SJCRH30 (cell line): ENCODE results near the gene PCDHAC2. TPM values are rescaled to one million over a fixed set of nuclear protein-coding genes. Genes with fewer than 3 reads are reported as not detected.

Experiments used
- DNase-seq, 2 experiments: peaks; one replicate each; pipeline ENCODE4 v3.0.0-alpha.2; 2015 to 2020
- H3K27ac ChIP-seq: fragments of 250-450 bp; sonication (Bioruptor Pico); 2 replicates; pipeline ENCODE4 v1.5.1; 2020; ENCODE audit warnings: mild to moderate bottlenecking, moderate library complexity
- H3K27me3 ChIP-seq: fragments of 250-450 bp; sonication (Bioruptor Pico); 2 replicates; pipeline ENCODE4 v1.5.1; 2020; ENCODE audit warnings: mild to moderate bottlenecking, moderate library complexity
- H3K36me3 ChIP-seq: fragments of 250-450 bp; sonication (Bioruptor Pico); 2 replicates; pipeline ENCODE4 v1.5.1; 2020; ENCODE audit warnings: mild to moderate bottlenecking, moderate library complexity
- H3K4me1 ChIP-seq: fragments of 250-450 bp; sonication (Bioruptor Pico); 2 replicates; pipeline ENCODE4 v1.5.1; 2020; ENCODE audit warnings: mild to moderate bottlenecking, moderate library complexity
- H3K4me3 ChIP-seq: fragments of 250-450 bp; sonication (Bioruptor Pico); 2 replicates; pipeline ENCODE4 v1.5.1; 2020; ENCODE audit warnings: mild to moderate bottlenecking, moderate library complexity
- H3K9me3 ChIP-seq: fragments of 250-450 bp; sonication (Bioruptor Pico); replicated peaks from 2 replicates; pipeline ENCODE4 v1.5.1; 2020; ENCODE audit warnings: mild to moderate bottlenecking, moderate library complexity
- total RNA-seq: library from RNA; depleted of rRNA; stranded (reverse); fragments of >200 nt; shearing (Covaris generic); gene quantifications from 2 replicates; pipeline ENCODE4 v1.2.3, GENCODE V29; 2014; rRNA removed

The PCDHAC2 gene, protein sequence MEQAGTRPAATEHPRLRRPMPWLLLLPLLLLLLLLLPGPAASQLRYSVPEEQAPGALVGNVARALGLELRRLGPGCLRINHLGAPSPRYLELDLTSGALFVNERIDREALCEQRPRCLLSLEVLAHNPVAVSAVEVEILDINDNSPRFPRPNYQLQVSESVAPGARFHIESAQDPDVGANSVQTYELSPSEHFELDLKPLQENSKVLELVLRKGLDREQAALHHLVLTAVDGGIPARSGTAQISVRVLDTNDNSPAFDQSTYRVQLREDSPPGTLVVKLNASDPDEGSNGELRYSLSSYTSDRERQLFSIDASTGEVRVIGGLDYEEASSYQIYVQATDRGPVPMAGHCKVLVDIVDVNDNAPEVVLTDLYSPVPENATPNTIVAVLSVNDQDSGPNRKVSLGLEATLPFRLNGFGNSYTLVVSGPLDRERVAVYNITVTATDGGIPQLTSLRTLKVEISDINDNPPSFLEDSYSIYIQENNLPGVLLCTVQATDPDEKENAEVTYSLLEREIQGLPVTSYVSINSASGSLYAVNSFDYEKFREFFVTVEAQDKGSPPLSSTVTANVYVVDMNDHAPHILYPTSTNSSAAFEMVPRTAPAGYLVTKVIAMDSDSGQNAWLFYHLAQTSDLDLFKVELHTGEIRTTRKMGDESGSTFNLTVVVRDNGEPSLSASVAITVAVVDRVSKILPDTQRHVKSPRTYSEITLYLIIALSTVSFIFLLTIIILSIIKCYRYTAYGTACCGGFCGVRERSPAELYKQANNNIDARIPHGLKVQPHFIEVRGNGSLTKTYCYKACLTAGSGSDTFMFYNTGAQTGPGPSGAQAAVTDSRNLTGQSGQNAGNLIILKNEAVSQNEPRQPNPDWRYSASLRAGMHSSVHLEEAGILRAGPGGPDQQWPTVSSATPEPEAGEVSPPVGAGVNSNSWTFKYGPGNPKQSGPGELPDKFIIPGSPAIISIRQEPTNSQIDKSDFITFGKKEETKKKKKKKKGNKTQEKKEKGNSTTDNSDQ
- total RNA-seq = 0.08 TPM in 1 of 2 replicates, not detected in the other

DNA sequence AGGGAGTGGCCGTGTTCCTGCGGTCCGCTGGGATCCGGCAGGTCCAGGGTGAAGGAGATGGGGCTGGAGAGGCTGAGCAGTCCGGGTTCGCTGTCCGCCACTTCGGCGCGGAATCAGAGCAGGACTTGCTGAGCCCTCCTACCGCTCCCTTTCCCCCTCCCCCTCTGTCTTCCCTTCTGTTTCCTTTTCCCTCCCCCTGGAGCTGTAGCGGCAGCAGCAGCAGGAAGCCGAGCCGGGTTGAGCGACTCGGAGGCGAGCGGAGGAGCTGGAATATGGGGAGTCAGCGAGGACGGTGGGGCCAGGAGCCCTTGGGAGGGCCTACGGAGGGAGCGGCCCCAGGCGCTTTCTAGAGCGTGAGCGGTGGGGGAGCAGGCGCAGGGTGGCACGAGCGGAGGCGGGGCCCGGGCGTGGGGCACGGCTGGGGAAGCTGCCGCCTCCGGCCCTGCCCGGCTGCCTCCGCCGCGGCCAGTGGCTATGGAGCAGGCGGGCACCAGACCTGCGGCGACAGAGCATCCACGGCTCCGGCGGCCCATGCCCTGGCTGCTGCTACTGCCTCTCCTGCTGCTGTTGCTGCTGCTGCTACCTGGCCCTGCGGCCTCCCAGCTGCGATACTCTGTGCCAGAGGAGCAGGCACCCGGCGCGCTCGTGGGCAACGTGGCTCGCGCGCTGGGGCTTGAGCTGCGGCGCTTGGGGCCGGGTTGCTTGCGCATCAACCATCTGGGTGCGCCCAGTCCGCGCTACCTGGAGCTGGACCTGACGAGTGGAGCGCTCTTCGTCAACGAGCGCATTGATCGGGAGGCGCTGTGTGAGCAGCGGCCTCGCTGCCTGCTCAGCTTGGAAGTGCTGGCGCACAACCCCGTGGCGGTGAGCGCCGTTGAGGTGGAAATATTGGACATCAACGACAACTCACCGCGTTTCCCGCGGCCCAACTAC is at the start of gene PCDHAC2:
Gene PCDHAC2, plus strand, starts transcription at position 184 of the 933 bp plus-strand sequence. Its CDS starts 291 bp downstream, at position 475.
- H3K27me3 ChIP-seq = no peaks in the 10 kb centered on the region
- no peak within 1 kb of the TSS for H3K27ac ChIP-seq
- no peak within 1 kb of the TSS for H3K4me3 ChIP-seq
- DNase-seq = no peak
- no peaks in the 10 kb centered on the region for H3K4me1 ChIP-seq
- H3K9me3 ChIP-seq = no peaks in the 10 kb centered on the region
- no peaks in the 10 kb centered on the region for H3K36me3 ChIP-seq

DNA sequence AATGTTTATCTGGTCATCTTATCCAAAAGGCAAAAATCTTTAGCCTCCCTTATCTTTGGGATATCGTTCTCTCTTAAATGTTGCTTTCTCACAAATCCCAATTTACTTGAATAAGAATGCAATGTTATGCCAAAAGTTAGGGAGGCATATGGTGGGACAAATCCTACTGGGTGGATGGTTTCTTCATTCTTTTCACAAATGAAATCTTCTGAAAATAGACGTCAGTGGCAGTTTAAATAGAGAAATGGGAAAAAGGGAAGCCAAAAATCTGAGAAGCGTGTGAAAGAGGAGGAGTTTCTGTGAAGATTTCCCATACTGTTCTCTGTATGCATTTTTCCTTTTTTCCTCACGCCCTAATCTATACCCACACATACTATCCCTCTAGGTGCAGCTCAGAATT is 42.7 kb upstream of the PCDHAC2 start:
- Histone ChIP-seq H3K27me3 (no peaks in the 10 kb centered on the region), H3K4me3 (no peak overlapping the region), H3K36me3 (no peaks in the 10 kb centered on the region), H3K27ac (no peak overlapping the region), H3K4me1 (no peaks in the 10 kb centered on the region), H3K9me3 (no peaks in the 10 kb centered on the region)
- DNase-seq = no peak

GRCh38 chr5:140925806-140926442 is 40.4 kb upstream of the PCDHAC2 start, which contains the start of gene PCDHAC1:
Gene PCDHAC1, plus strand, starts transcription at chr5:140926299. Its CDS starts 594 bp downstream, at chr5:140926893.
- no peak within 1 kb of the TSS for H3K4me3 ChIP-seq
- no peak for DNase-seq
- H3K9me3 ChIP-seq = no peaks in the 10 kb centered on the region
- H3K27ac ChIP-seq = no peak within 1 kb of the TSS
- H3K27me3 ChIP-seq = no peaks in the 10 kb centered on the region
- no peaks in the 10 kb centered on the region for H3K4me1 ChIP-seq
- no peaks in the 10 kb centered on the region for H3K36me3 ChIP-seq

- H3K27ac ChIP-seq = no peak overlapping the region
Measured at GRCh38 chr5:140926443-140927227, 39.6 kb upstream of the PCDHAC2 start.

GRCh38 chr5:140927228-140927573 is 39.1 kb upstream of the PCDHAC2 start:
- Histone ChIP-seq H3K27ac (no peak overlapping the region), H3K36me3 (no peaks in the 10 kb centered on the region), H3K4me3 (no peak overlapping the region), H3K27me3 (no peaks in the 10 kb centered on the region), H3K4me1 (no peaks in the 10 kb centered on the region), H3K9me3 (no peaks in the 10 kb centered on the region)
- no peak for DNase-seq

More at GRCh38 chr5:140926443-140927227, 39.6 kb upstream of the PCDHAC2 start:
- no peaks in the 10 kb centered on the region for H3K27me3 ChIP-seq
- no peaks in the 10 kb centered on the region for H3K9me3 ChIP-seq
- no peak for DNase-seq
- no peak overlapping the region for H3K4me3 ChIP-seq
- no peaks in the 10 kb centered on the region for H3K4me1 ChIP-seq
- H3K36me3 ChIP-seq = no peaks in the 10 kb centered on the region

GRCh38 chr5:140934964-140935606 is 31.2 kb upstream of the PCDHAC2 start:
- H3K36me3 ChIP-seq = no peaks in the 10 kb centered on the region
- H3K27ac ChIP-seq = no peak overlapping the region
- no peaks in the 10 kb centered on the region; the same call in 1 of the 2 replicates for H3K27me3 ChIP-seq
- H3K4me1 ChIP-seq = no peaks in the 10 kb centered on the region
- no peak overlapping the region for H3K4me3 ChIP-seq
- H3K9me3 ChIP-seq = no peaks in the 10 kb centered on the region
- peak in 1 of 2 experiments; percentile 4 for DNase-seq

GRCh38 chr5:140946578-140946977 is 19.7 kb upstream of the PCDHAC2 start:
- Histone ChIP-seq H3K36me3 (no peaks in the 10 kb centered on the region), H3K4me1 (no peaks in the 10 kb centered on the region), H3K27me3 (0 out of 2 replicates have a peak, but pooled peaks cover 3% of the 10 kb centered on the region), H3K9me3 (no peaks in the 10 kb centered on the region), H3K4me3 (no peak overlapping the region), H3K27ac (no peak overlapping the region)
- no peak for DNase-seq

DNA sequence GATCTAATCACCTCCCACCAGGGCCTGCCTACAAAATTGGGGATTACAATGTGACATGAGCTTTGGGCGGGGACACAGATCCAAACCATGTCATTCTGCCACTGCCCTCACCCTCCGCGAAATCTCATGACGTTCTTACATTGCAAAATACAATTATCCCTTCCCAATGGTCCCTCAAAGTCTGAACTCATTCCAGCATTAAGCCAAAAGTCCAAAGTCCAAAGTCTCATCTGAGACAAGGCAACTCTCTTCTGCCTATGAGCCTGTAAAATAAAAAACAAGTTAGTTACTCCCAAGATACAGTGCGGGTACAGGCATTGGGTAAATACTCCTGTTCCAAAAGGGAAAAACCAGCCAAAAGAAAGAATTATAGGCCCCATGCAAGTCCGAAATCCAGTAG is 14.6 kb upstream of the PCDHAC2 start:
- no peak for DNase-seq
- Histone ChIP-seq H3K4me1 (no peaks in the 10 kb centered on the region), H3K36me3 (no peaks in the 10 kb centered on the region), H3K9me3 (no peaks in the 10 kb centered on the region), H3K27ac (no peak overlapping the region), H3K27me3 (0 out of 2 replicates have a peak, but pooled peaks cover 3% of the 10 kb centered on the region), H3K4me3 (no peak overlapping the region)

DNA sequence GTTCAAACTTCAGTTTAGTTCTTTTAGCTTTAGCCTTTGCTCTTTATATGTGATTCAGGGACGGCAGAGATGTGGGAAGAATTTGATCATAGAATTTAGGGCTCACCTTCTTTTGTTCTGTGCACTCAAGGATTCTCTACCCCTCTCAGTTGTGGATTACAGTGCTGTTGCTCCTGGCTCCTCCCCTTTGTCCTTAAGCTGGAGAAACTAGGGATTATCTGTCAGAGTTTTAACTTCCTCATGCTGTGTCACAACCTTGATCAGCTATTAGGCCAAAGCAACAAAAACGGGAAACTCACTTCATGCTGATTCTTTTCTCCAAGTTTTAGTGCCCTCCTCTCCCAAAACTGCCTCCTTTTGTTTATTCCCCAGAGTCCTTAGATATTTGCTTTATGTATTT is 13.0 kb upstream of the PCDHAC2 start:
- Histone ChIP-seq H3K4me3 (no peak overlapping the region), H3K9me3 (no peaks in the 10 kb centered on the region), H3K27ac (no peak overlapping the region), H3K4me1 (no peaks in the 10 kb centered on the region), H3K36me3 (no peaks in the 10 kb centered on the region), H3K27me3 (0 out of 2 replicates have a peak, but pooled peaks cover 2% of the 10 kb centered on the region)
- DNase-seq = no peak

DNA sequence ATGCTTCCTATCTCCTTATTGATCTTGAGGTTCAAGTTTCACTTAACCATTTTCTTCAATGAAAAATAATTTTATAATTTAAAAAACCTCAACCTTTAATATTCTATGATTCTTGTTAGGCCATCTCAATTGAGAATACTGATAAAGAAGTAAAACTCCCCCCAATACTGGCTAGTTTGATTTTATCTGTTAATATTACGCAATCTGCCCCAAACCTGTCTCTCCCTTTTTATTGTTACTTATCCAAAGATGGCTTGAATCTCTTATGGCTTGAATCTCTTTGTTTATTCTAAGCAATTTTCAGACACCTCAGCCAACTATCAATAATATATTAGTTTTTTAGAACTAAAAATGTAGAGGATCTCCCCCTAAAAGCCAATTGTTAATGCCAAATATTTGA is 4.1 kb upstream of the PCDHAC2 start:
- Histone ChIP-seq H3K4me1 (no peaks in the 10 kb centered on the region), H3K36me3 (no peaks in the 10 kb centered on the region), H3K4me3 (no peak overlapping the region), H3K27ac (no peak overlapping the region), H3K9me3 (no peaks in the 10 kb centered on the region), H3K27me3 (no peaks in the 10 kb centered on the region)
- no peak for DNase-seq

DNA sequence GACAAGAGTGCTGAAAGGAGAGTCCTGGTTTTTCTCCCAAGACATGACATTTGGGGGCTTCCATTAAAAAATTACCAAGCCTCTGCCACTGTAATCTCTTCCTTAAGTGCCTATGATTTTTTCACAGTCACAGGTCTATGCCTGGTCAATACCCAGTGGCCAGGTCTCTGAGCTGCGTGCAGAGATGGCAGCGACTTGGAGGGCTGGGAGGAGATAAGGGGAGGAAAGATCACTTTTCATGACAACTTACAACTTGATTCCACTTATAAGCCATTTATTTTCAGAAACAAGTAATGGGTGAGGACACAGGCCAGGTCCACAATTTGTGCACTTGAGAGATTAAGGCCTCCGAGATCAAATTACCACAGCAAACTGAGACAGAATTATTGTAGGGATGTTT is 1.9 kb upstream of the PCDHAC2 start:
- DNase-seq = no peak
- Histone ChIP-seq H3K4me3 (no peak overlapping the region), H3K27ac (no peak overlapping the region), H3K4me1 (no peaks in the 10 kb centered on the region), H3K9me3 (no peaks in the 10 kb centered on the region), H3K36me3 (no peaks in the 10 kb centered on the region), H3K27me3 (no peaks in the 10 kb centered on the region)

- no peak overlapping the region for H3K27ac ChIP-seq
- H3K4me1 ChIP-seq = no peaks in the 10 kb centered on the region
- no peaks in the 10 kb centered on the region for H3K36me3 ChIP-seq
- H3K9me3 ChIP-seq = no peaks in the 10 kb centered on the region
- H3K4me3 ChIP-seq = no peak overlapping the region
- DNase-seq = no peak
- H3K27me3 ChIP-seq = no peaks in the 10 kb centered on the region
Measured at GRCh38 chr5:140965905-140966292, 377 bp upstream of the PCDHAC2 start.
